ENCODE results near the gene NUB1.

NUB1 gene

DNA sequence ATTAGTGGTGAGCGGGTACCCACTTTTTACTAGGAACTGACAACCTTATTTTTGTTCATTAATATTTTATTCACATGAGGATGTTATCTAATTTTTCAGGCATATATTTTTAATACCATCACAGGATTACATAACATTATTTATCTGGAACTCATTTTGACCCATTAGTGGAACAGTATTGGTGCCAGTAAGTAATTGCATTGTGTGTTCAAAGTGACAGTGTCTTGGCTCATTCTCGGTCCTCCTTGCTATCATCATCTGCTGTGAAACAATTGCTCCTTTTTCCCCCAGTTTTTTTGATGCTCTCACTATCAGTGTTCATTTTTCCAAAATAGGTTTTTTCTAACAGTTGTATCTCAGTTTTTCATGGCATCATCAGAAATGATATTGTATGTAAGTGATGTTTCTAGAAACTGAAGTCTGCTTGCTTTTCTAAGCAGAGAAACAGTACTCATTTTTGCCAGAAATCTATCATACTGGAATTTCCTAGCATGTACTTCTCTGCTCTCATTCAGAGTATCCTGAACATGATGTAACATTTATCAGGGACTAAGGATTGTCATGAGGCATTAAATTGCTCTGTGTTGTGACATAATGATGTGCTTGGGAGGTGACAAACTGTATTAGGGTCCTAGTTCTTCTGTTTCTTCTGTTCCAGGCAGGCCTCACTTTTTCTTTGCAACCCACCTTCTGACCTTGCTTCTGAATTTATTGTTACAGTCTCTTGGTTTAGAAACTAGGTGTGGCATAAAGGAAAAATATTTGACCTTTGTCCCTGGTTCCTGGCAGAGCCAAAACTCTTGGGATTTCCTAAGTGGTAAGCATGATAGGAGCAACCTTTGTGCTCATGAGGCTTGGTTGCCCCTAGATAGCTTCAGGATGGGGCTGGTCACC is 4.2 kb downstream of the NUB1 start:
- DNase-seq (ENCODE audit: low read depth) = no peak

- no peak for DNase-seq (ENCODE audit: low read depth)
Measured at GRCh38 chr7:151346470-151346769, 4.8 kb downstream of the NUB1 start.

- no peak for DNase-seq (ENCODE audit: low read depth)
Measured at GRCh38 chr7:151347200-151347599, 5.6 kb downstream of the NUB1 start.

- DNase-seq (ENCODE audit: low read depth) = no peak
Measured at GRCh38 chr7:151348970-151349369, 7.4 kb downstream of the NUB1 start.

DNA sequence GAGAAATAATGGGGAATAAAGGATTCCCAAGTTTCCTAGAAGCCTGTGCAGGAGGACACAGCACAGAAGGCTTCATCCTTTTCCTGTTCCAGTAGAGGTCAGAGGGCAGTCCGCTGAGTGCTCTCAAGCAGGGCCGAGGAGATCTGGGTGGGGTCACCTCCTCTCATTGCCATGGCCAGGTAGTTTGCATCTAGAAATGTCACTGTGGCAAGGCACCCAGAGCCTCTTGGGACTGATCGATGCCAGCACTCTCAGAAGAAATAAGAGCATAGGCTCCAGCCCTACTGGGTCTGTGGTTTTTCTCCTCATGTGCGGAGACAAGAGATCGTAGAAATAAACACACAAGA is 7.9 kb downstream of the NUB1 start:
- no peak for DNase-seq (ENCODE audit: low read depth)

- DNase-seq (ENCODE audit: low read depth) = no peak
Measured at GRCh38 chr7:151351027-151351426, 9.4 kb downstream of the NUB1 start.

- peak; percentile 29 for DNase-seq (ENCODE audit: low read depth)
Measured at GRCh38 chr7:151351967-151352366, 10.4 kb downstream of the NUB1 start.

DNA sequence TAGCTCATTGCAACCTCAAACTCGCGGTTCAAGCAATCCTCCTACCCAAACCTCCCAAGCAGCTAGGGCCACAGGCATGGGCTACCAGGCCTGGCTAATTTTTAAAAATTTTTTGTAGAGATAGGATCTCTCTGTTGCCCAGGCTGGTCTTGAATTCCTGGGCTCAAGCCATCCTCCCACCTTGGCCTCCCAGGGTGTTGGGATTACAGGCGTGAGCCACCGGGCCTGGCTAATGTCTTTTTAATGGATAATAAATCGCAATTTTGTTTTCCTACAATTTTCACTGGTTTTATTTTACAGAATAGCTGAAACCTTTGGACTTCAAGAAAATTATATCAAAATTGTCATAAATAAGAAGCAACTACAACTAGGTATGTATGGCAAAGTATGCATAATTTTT is 10.9 kb downstream of the NUB1 start:
- DNase-seq (ENCODE audit: low read depth) = no peak

DNA sequence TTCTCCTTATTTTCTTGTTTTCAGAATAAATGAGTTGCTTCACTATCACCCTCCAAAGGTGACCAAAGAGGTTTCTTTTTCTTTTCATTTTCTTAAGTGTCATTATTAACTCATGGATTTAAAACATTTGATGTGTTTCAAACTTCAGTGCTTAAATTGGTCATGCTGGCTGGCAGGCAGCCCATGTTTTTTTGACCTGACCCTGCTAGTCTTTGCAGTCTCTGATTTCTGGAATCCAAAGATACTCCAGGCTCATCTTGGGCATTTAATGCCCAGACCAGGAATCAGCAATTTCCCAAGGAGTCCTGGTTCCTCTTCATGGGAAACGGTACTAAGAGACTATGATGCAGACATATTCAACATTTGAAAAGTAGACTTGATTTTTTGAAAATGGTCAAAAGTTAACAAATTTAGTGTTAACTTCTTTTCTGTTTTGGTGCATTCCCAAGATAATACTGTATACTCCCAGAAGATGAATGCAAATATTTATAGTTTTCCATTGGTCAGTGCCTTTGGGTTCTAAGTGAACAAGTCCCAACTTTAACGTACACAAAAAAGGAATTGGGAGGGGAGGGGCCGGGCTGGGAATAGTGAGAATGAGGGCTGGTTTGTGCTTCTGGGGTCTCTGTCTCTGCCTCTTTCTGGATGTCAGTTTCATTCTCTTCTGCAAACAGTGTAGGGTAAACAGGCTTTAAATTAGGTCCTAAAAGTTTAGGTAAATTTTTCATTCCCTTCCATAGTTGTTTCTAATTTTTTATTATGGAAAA is 19.8 kb downstream of the NUB1 start:
- DNase-seq (ENCODE audit: low read depth) = no peak

DNA sequence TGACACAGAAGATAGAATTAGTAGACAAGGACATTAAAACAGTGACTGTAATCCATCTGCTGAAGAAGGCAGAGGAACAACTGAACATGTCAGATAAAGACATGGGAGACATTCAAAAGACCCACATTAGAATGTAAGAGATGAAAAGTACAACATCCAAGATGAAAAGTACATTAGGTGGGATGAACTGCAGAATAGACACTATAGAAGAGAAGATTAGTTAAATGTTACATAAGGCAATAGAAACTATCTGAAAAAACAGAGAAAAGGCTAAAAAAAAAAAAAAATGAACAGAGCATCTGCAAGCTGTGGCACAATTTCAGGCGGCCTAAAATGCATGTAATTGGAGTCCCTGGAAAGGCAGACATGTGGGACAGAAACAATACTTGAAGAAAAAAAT is 21.6 kb downstream of the NUB1 start:
- DNase-seq (ENCODE audit: low read depth) = no peak

GRCh38 chr7:151366166-151366879 is 24.7 kb downstream of the NUB1 start:
- no peak for DNase-seq (ENCODE audit: low read depth)

DNA sequence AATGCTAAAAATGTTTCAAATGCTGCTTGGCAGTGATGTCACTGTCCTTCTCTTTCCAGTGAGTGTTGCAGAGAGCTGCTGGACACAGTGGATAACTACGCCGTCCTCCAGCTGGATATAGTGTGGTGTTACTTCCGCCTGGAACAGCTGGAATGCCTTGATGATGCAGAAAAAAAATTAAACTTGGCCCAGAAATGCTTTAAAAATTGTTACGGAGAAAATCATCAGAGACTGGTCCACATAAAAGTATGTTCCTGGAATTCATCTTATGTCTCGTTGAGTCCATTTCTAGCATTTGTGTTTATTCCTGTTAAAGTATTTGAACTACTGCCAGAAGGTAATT is 25.2 kb downstream of the NUB1 start:
- DNase-seq (ENCODE audit: low read depth) = no peak

- no peak for DNase-seq (ENCODE audit: low read depth)
Measured at GRCh38 chr7:151367284-151367683, 25.7 kb downstream of the NUB1 start.

GRCh38 chr7:151368136-151368571 is 26.5 kb downstream of the NUB1 start:
- DNase-seq (ENCODE audit: low read depth) = peak; percentile 57

- no peak for DNase-seq (ENCODE audit: low read depth)
Measured at GRCh38 chr7:151371266-151371665, 29.7 kb downstream of the NUB1 start.

DNA sequence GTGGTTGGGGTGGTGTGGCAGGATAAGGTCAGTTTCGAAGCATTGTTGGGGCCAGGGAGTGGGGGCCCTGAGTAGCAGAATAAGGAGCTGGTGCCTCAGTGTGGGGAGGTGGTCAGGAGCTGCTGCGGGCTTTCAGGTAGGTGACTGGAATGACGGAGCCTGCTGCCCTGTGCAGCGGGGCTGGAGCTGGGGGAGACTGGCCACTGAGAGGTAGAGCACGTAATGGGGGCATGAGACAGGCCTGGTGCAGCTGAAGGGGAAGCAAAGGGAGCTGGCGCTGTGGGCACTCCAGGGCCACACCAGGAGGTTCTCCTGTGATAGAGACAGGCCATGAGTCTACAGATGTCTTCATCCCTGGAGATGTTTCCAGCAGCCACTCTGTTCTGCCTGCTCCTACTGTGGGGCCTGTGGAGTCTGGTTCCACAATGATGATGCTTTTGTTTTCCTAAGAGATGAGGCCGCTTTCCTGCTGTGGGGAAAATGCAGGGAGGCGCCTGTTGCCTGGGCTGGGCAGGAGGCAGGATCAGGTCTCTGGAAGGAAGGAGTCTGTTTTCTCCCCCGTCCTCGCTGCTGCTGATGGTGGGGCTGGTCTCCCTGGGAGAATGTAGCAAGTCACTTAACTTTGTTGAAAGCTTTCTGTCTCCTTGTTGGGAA is 31.1 kb downstream of the NUB1 start:
- DNase-seq (ENCODE audit: low read depth) = no peak

- no peak for DNase-seq (ENCODE audit: low read depth)
Measured at GRCh38 chr7:151373599-151373998, 32.0 kb downstream of the NUB1 start.

- no peak for DNase-seq (ENCODE audit: low read depth)
Measured at GRCh38 chr7:151374139-151374538, 32.5 kb downstream of the NUB1 start.

- DNase-seq (ENCODE audit: low read depth) = no peak
Measured at GRCh38 chr7:151374726-151375125, 33.1 kb downstream of the NUB1 start.

DNA sequence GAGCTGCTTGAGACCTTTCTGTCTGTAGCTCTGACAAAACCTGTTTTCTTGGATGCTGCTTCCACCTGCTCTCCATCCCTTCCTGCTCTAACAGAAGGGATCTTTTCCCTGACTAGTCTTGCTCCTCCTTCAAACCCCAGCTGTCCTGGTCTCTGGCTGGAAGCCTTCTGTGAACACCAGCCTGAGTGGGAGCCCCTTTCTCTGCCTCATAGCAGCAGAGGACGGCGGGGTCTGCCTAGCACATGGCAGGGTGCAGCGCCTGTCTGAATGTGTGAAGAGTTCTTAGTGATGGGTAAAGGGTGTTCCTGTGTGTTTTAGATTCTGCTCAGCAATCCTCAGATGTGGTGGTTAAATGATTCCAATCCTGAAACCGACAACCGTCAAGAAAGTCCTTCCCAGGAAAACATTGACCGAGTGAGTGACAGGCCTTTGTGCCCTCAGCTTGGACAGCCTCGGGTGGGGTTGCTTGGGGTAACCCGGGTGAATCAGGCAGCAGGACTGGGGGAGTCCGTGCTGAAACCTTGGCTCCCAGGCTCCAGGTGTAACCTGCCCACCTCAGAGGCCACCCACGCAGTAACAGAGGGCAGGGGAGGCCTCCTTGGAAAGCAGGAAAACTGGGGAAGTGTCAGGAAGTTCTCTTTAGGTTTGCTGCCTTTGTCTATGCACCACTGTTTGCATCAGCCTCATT is 34.1 kb downstream of the NUB1 start:
- DNase-seq (ENCODE audit: low read depth) = no peak

- no peak for DNase-seq (ENCODE audit: low read depth)
Measured at GRCh38 chr7:151376218-151376902, 34.7 kb downstream of the NUB1 start.

Measured in activated T-helper 1 cell treated with Interleukin-2 at 50 U/mL for 16 hours (primary cell).